Measurements from ENCODE around the gene GAGE12C. TPM values are rescaled to one million over a fixed set of nuclear protein-coding genes. Genes with fewer than 3 reads are reported as not detected.
"Not testable (repeated sequence)": the region's sequence is repeated elsewhere in the genome, so short reads cannot be mapped to it uniquely, and the experiment has no call there.

Gene GAGE12C
- not detected in 2 replicates for total RNA-seq

GRCh38 chrX:49531877-49532276, at the start of gene GAGE12C:
Gene GAGE12C, plus strand, starts transcription at chrX:49532177. Its CDS starts 1,155 bp downstream, at chrX:49533332.
- not testable (repeated sequence) for FAIRE-seq; DNase-seq (ENCODE audit: low read depth); H3K27me3 ChIP-seq (ENCODE audit: control insufficient read depth, insufficient read depth, low read length); H3K36me3 ChIP-seq (ENCODE audit: control insufficient read depth, insufficient read depth, low read length); H3K4me3 ChIP-seq (ENCODE audit: low read depth, low read length)

- H3K4me3 ChIP-seq (ENCODE audit: low read depth, low read length); H3K36me3 ChIP-seq (ENCODE audit: control insufficient read depth, insufficient read depth, low read length); DNase-seq (ENCODE audit: low read depth); H3K27me3 ChIP-seq (ENCODE audit: control insufficient read depth, insufficient read depth, low read length); FAIRE-seq: not testable (repeated sequence)
These were observed 9.5 kb downstream of the GAGE12C start, which contains the start of gene GAGE12D for GRCh38 chrX:49541433-49541832. Gene GAGE12D, plus strand, starts transcription at chrX:49541733. Its CDS starts 1,155 bp downstream, at chrX:49542888.

GRCh38 chrX:49550989-49551388, 19.0 kb downstream of the GAGE12C start, which contains the start of gene GAGE12E:
Gene GAGE12E, plus strand, starts transcription at chrX:49551289. Its CDS starts 1,155 bp downstream, at chrX:49552444.
- not testable (repeated sequence) for DNase-seq (ENCODE audit: low read depth); H3K27me3 ChIP-seq (ENCODE audit: control insufficient read depth, insufficient read depth, low read length); H3K36me3 ChIP-seq (ENCODE audit: control insufficient read depth, insufficient read depth, low read length); FAIRE-seq; H3K4me3 ChIP-seq (ENCODE audit: low read depth, low read length)

- not testable (repeated sequence) for DNase-seq (ENCODE audit: low read depth); H3K4me3 ChIP-seq (ENCODE audit: low read depth, low read length); H3K27me3 ChIP-seq (ENCODE audit: control insufficient read depth, insufficient read depth, low read length); H3K36me3 ChIP-seq (ENCODE audit: control insufficient read depth, insufficient read depth, low read length); FAIRE-seq
These were observed 28.6 kb downstream of the GAGE12C start, which contains the start of gene GAGE12F for GRCh38 chrX:49560542-49560941. Gene GAGE12F, plus strand, starts transcription at chrX:49560842. Its CDS starts 1,155 bp downstream, at chrX:49561997.

GRCh38 chrX:49568728-49569127, 36.8 kb downstream of the GAGE12C start:
- H3K36me3 ChIP-seq (ENCODE audit: control insufficient read depth, insufficient read depth, low read length); H3K4me3 ChIP-seq (ENCODE audit: low read depth, low read length); DNase-seq (ENCODE audit: low read depth); FAIRE-seq; H3K27me3 ChIP-seq (ENCODE audit: control insufficient read depth, insufficient read depth, low read length): not testable (repeated sequence)

GRCh38 chrX:49569152-49569551, 37.2 kb downstream of the GAGE12C start:
- not testable (repeated sequence) for DNase-seq (ENCODE audit: low read depth); FAIRE-seq; H3K4me3 ChIP-seq (ENCODE audit: low read depth, low read length); H3K27me3 ChIP-seq (ENCODE audit: control insufficient read depth, insufficient read depth, low read length); H3K36me3 ChIP-seq (ENCODE audit: control insufficient read depth, insufficient read depth, low read length)

- H3K27me3 ChIP-seq (ENCODE audit: control insufficient read depth, insufficient read depth, low read length); DNase-seq (ENCODE audit: low read depth); H3K36me3 ChIP-seq (ENCODE audit: control insufficient read depth, insufficient read depth, low read length); FAIRE-seq; H3K4me3 ChIP-seq (ENCODE audit: low read depth, low read length): not testable (repeated sequence)
These were observed 38.1 kb downstream of the GAGE12C start, which contains the start of gene GAGE12G for GRCh38 chrX:49570100-49570499. Gene GAGE12G, plus strand, starts transcription at chrX:49570400. Its CDS starts 1,155 bp downstream, at chrX:49571555.

- H3K27me3 ChIP-seq (ENCODE audit: control insufficient read depth, insufficient read depth, low read length); H3K4me3 ChIP-seq (ENCODE audit: low read depth, low read length); H3K36me3 ChIP-seq (ENCODE audit: control insufficient read depth, insufficient read depth, low read length); FAIRE-seq; DNase-seq (ENCODE audit: low read depth): not testable (repeated sequence)
These were observed 47.7 kb downstream of the GAGE12C start, which contains the start of gene GAGE12H for GRCh38 chrX:49579649-49580048. Gene GAGE12H, plus strand, starts transcription at chrX:49579949. Its CDS starts 1,155 bp downstream, at chrX:49581104.

Other genes starting within 250 kb of the GAGE12C start
- not detected in 2 replicates for gene GAGE10, start 228.5 kb upstream of the GAGE12C start, total RNA-seq
- gene GAGE12J, start 210.1 kb upstream of the GAGE12C start, total RNA-seq: not detected in 2 replicates
- not detected in 2 replicates for gene GAGE13, start 200.6 kb upstream of the GAGE12C start, total RNA-seq
- not detected in 2 replicates for gene GAGE12D, start 9.6 kb downstream of the GAGE12C start, total RNA-seq
- gene GAGE12E, start 19.1 kb downstream of the GAGE12C start, total RNA-seq: not detected in 2 replicates
- gene GAGE12F, start 28.7 kb downstream of the GAGE12C start, total RNA-seq: not detected in 2 replicates
- not detected in 2 replicates for gene GAGE12G, start 38.2 kb downstream of the GAGE12C start, total RNA-seq
- gene GAGE12H, start 47.8 kb downstream of the GAGE12C start, total RNA-seq: not detected in 2 replicates
- gene GAGE2A, start 57.3 kb downstream of the GAGE12C start, total RNA-seq: not detected in 2 replicates
- gene GAGE1, start 66.8 kb downstream of the GAGE12C start, total RNA-seq: not detected in 2 replicates
- not detected in 2 replicates for gene PAGE1, start 163.8 kb downstream of the GAGE12C start, total RNA-seq

Data from bronchial epithelial cell (primary cell).